B cell (primary cell): ENCODE measurements around the gene CTRB1. TPM values are rescaled to one million over a fixed set of nuclear protein-coding genes. Genes with fewer than 3 reads are reported as not detected.

Source experiments
- ATAC-seq: fragments of 200-7000 bp; cut with Tn5 transposase; one replicate; pipeline ENCODE4 v1.10.0; 2021; ENCODE audit warnings: low read depth, mild to moderate bottlenecking, moderate number of reproducible peaks, moderate library complexity
- CTCF ChIA-PET: fragments of 350-600 bp; sonication (Branson Sonifier 250); formaldehyde crosslinking; loops from one replicate; lab custom pipeline; 2021; ENCODE audit warnings: antibody characterized with exemption, inconsistent platforms; lab: Charles Lee
- POLR2A ChIA-PET: fragments of 350-600 bp; sonication (Branson Sonifier 250); formaldehyde crosslinking; loops from one replicate; lab custom pipeline; 2021; ENCODE audit warnings: antibody characterized with exemption; lab: Charles Lee
- DNase-seq: peaks from one replicate; pipeline ENCODE4 v3.0.0; 2013
- H2AFZ ChIP-seq: 2 replicates; pipeline ENCODE4 v1.6.1; 2012; ENCODE audit warnings: mild to moderate bottlenecking, low read depth, low read length; ENCODE audit not compliant: insufficient read depth, poor library complexity, severe bottlenecking
- H3K27ac ChIP-seq, 2 donors: 1 replicate in 1 of 2; 2 replicates in 1 of 2; pipeline ENCODE4 v1.5.1; 2012 to 2013; ENCODE audit warnings: low read length in 2 of 2, mild to moderate bottlenecking in 2 of 2, moderate library complexity in 1 of 2
- H3K27me3 ChIP-seq, 4 experiments: fragments of 200-600 bp in 1 of 4; sonication (generic) in 1 of 4; replicated peaks in 1 of 4; 1 replicate in 2 of 4; 2 replicates in 2 of 4; pipeline versions ENCODE4 v1.6.1 to v1.7.0; 2013 to 2016; ENCODE audit warnings: low read length in 3 of 4, mild to moderate bottlenecking in 2 of 4, mixed read lengths in 1 of 4, moderate library complexity in 1 of 4; ENCODE audit not compliant: insufficient read depth in 4 of 4, control insufficient read depth in 3 of 4; ENCODE audit errors: control extremely low read depth in 1 of 4
- H3K36me3 ChIP-seq, 2 experiments: replicated peaks in 1 of 2; 1 replicate in 1 of 2; 2 replicates in 1 of 2; pipeline versions ENCODE4 v1.6.1 to v1.7.1; 2013; ENCODE audit warnings: low read length in 1 of 2; ENCODE audit not compliant: insufficient read depth in 2 of 2, control insufficient read depth in 1 of 2; ENCODE audit errors: control extremely low read depth in 1 of 2, extremely low read depth in 1 of 2
- H3K4me1 ChIP-seq, 2 donors: fragments of 200-600 bp in 1 of 2; sonication (generic) in 1 of 2; 1 replicate in 1 of 2; 2 replicates in 1 of 2; pipeline versions ENCODE4 v1.5.1 to v1.6.1; 2013 to 2017; ENCODE audit warnings: low read length in 2 of 2; ENCODE audit not compliant: control insufficient read depth in 2 of 2, insufficient read depth in 2 of 2
- H3K4me2 ChIP-seq: replicated peaks from 2 replicates; pipeline ENCODE3; 2012; ENCODE audit warnings: mild to moderate bottlenecking, low read depth, low read length; ENCODE audit not compliant: poor library complexity, severe bottlenecking
- H3K4me3 ChIP-seq, 5 experiments: fragments of 200-600 bp in 1 of 5; sonication (generic) in 1 of 5; 1 replicate in 3 of 5; 2 replicates in 2 of 5; pipeline versions ENCODE4 v1.5.1 to v1.7.0; 2011 to 2016; ENCODE audit warnings: low read length in 4 of 5, mild to moderate bottlenecking in 4 of 5, low read depth in 2 of 5, control low read depth in 1 of 5, moderate library complexity in 1 of 5; ENCODE audit not compliant: insufficient read depth in 1 of 5; ENCODE audit errors: control extremely low read depth in 1 of 5, extremely low read depth in 1 of 5
- H3K79me2 ChIP-seq: fragments of 200-600 bp; sonication (generic); one replicate; pipeline ENCODE4 v1.6.0; 2016; ENCODE audit warnings: low read length; ENCODE audit not compliant: control insufficient read depth, insufficient read depth
- H3K9ac ChIP-seq: fragments of 200-600 bp; sonication (generic); 2 replicates; pipeline ENCODE4 v1.6.1; 2017; ENCODE audit warnings: mild to moderate bottlenecking, low read length, moderate library complexity
- H3K9me3 ChIP-seq, 3 donors: one replicate each; pipeline versions ENCODE4 v1.6.1 to v1.7.1; 2013; ENCODE audit warnings: low read length in 2 of 3; ENCODE audit not compliant: control insufficient read depth in 2 of 3, insufficient read depth in 1 of 3; ENCODE audit errors: control extremely low read depth in 1 of 3
- H4K20me1 ChIP-seq: 2 replicates; pipeline ENCODE4 v1.6.0; 2012; ENCODE audit warnings: mild to moderate bottlenecking, low read length; ENCODE audit not compliant: insufficient read depth, control insufficient read depth, poor library complexity, severe bottlenecking
- H3K27ac Mint-ChIP-seq: one replicate; pipeline ENCODE4 v1.8.0; 2021; ENCODE audit warnings: mixed read lengths
- H3K27me3 Mint-ChIP-seq: one replicate; pipeline ENCODE4 v1.8.0; 2021; ENCODE audit warnings: mixed read lengths
- H3K4me1 Mint-ChIP-seq: one replicate; pipeline ENCODE4 v1.8.0; 2021; ENCODE audit warnings: mixed read lengths
- H3K4me3 Mint-ChIP-seq: one replicate; pipeline ENCODE4 v1.8.0; 2021; ENCODE audit warnings: mixed read lengths
- H3K9me3 Mint-ChIP-seq: one replicate; pipeline ENCODE4 v1.8.0; 2022; ENCODE audit warnings: mixed read lengths; ENCODE audit not compliant: insufficient read depth
- CTCF ChIP-seq: fragments of 200-600 bp; IDR thresholded peaks from one replicate; pipeline ENCODE4 v1.8.0; 2022; ENCODE audit warnings: antibody characterized with exemption, mild to moderate bottlenecking
- EZH2 ChIP-seq: IDR thresholded peaks from 2 replicates; pipeline ENCODE4 v1.6.1; 2012; ENCODE audit warnings: borderline replicate concordance, low read depth, mild to moderate bottlenecking, moderate library complexity, low read length; ENCODE audit not compliant: insufficient read depth, poor library complexity, severe bottlenecking
- WGBS: methylation state at CpG from one replicate; pipeline ENCODE4 v1.1.5; 2013; ENCODE audit warnings: missing lambda C conversion rate; ENCODE audit not compliant: insufficient coverage; 5-methylcytosine and 5-hydroxymethylcytosine counted together
- intact Hi-C: fragments of 100-400 bp; cut with micrococcal nuclease; formaldehyde crosslinking; loops from one replicate; pipeline ENCODE4 v1.10.0; 2022
- polyA plus RNA-seq: library from polyadenylated mRNA; depleted of rRNA; stranded (reverse); fragments of >200 nt; gene quantifications from 2 replicates; pipeline ENCODE4 v1.2.3, GENCODE V29; 2012
- total RNA-seq, 2 donors: library from RNA; stranded (reverse); fragments of 120-200 nt in 1 of 2; gene quantifications; 1 replicate in 1 of 2; 2 replicates in 1 of 2; pipeline versions ENCODE4 v1.2.3 to v1.2.4, GENCODE V29; 2013 to 2022

The CTRB1 gene
- total and polyA plus RNA-seq, 2 donors (not counting 1 experiment from before 2014, with no cell fraction given) = not detected

- Histone ChIP-seq H3K9me3 (peaks cover 0 to 22% (median 0%) of the 10 kb centered on the region in 3 donors), H2AFZ (no peak overlapping the region), H3K79me2 (no peaks in the 10 kb centered on the region), H4K20me1 (no peaks in the 10 kb centered on the region), H3K36me3 (no peaks in the 10 kb centered on the region), H3K4me3 (no peak overlapping the region), H3K9ac (no peak overlapping the region), H3K27me3 (peaks cover 0 to 63% (median 24%) of the 10 kb centered on the region in 4 experiments), H3K4me1 (peaks cover 14 to 18% of the 10 kb centered on the region in 2 donors), H3K27ac (no peak overlapping the region), H3K4me2 (no peak overlapping the region)
- intact Hi-C loops = no loop called here
- TF ChIP-seq CTCF = no peak
- no peak for TF ChIP-seq EZH2
- ChIA-PET POLR2A (no interaction called here), CTCF (interaction anchor here (0.6 kb wide), 1 partner anchor 170 kb away, joined by 3 read pairs; no protein-coding TSS in a partner anchor)
- peak overlapping the region; percentile 80 for H3K4me3 Mint-ChIP-seq
- H3K27ac Mint-ChIP-seq = no peak overlapping the region
- ATAC-seq (no peak), DNase-seq (no peak)
- 86% methylated on average over 24 of the region's 27 CpGs for WGBS
- peaks cover 11% of the 10 kb centered on the region for H3K4me1 Mint-ChIP-seq
- peaks cover 40% of the 10 kb centered on the region for H3K27me3 Mint-ChIP-seq
- H3K9me3 Mint-ChIP-seq = no peaks in the 10 kb centered on the region
Observed at GRCh38 chr16:75266738-75267630, 48.2 kb downstream of the CTRB1 start.
